Measurements from ENCODE around the gene NLRP13. TPM values are rescaled to one million over a fixed set of nuclear protein-coding genes. Genes with fewer than 3 reads are reported as not detected.
"Not testable (repeated sequence)": the region's sequence is repeated elsewhere in the genome, so short reads cannot be mapped to it uniquely, and the experiment has no call there.

Gene NLRP13
- polyA plus RNA-seq, 1 donor (not counting 4 experiments of a cell fraction or from before 2014, with no cell fraction given): not detected

DNA sequence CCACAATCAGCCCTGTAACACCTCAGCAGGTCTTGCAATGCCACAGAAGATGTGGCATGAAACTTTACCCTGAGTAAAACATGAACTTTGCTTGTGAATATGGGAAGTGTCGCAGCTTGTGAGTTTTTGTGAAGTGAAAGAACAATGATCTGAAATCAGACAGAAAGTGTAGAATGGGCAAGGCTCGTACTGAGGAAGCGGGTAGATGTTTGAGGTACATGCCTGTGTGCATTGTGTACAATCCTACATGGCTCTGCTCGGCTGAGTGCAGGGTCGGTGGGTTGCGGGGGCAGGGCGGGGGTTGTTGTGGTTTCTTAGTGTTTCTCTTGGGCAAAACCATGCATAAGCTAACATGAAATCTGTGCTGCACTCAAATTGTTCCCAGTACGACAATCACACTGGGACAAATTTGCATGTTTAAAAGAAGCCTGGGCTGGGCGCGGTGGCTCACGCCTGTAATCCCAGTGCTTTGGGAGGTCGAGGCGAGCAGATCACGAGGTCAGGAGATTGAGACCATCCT lies 1.1 kb downstream of the NLRP13 start:
- Histone ChIP-seq H3K27ac (ENCODE audit: control insufficient read depth, insufficient read depth, low read length) (no peak overlapping the region), H3K36me3 (ENCODE audit: control insufficient read depth in 2 of 2, extremely low read depth in 1 of 2, insufficient read depth in 2 of 2, low read length in 2 of 2) (no peaks in the 10 kb centered on the region), H3K9me3 (ENCODE audit: control insufficient read depth, low read depth, low read length) (peaks cover 2% of the 10 kb centered on the region), H3K27me3 (ENCODE audit: control insufficient read depth, extremely low read depth, insufficient read depth, low read length) (no peaks in the 10 kb centered on the region), H3K79me2 (ENCODE audit: control insufficient read depth, insufficient read depth, low read length) (no peaks in the 10 kb centered on the region), H2AFZ (ENCODE audit: control insufficient read depth, low read length) (no peak overlapping the region), H4K20me1 (ENCODE audit: control insufficient read depth, extremely low read depth, insufficient read depth, low read length) (no peaks in the 10 kb centered on the region), H3K4me2 (ENCODE audit: control insufficient read depth, extremely low read depth, insufficient read depth, low read depth, low read length) (no peak overlapping the region), H3K9ac (ENCODE audit: control insufficient read depth, extremely low read depth, insufficient read depth, low read length) (no peak overlapping the region), H3K4me3 (ENCODE audit: control insufficient read depth in 2 of 3, extremely low read depth in 1 of 3, insufficient read depth in 2 of 3, low read depth in 1 of 3, low read length in 3 of 3) (no peak overlapping the region), H3K4me1 (ENCODE audit: control insufficient read depth, extremely low read depth, insufficient read depth, low read length) (no peaks in the 10 kb centered on the region), H3K9me1 (ENCODE audit: control insufficient read depth, extremely low read depth, insufficient read depth, low read length) (no peaks in the 10 kb centered on the region)
- DNase-seq (ENCODE audit: low read depth, low spot score) (no peak), FAIRE-seq (no peak)
- dilution Hi-C loops (cut with MboI; ENCODE audit: extremely low pct_ligation_motif_present, low sequenced_read_pairs): no loop called here
- TF ChIP-seq EZH2 (IDR thresholded peaks at IDR 0.05; ENCODE audit: low read length): no peak
- TF ChIP-seq, protein P1, sequence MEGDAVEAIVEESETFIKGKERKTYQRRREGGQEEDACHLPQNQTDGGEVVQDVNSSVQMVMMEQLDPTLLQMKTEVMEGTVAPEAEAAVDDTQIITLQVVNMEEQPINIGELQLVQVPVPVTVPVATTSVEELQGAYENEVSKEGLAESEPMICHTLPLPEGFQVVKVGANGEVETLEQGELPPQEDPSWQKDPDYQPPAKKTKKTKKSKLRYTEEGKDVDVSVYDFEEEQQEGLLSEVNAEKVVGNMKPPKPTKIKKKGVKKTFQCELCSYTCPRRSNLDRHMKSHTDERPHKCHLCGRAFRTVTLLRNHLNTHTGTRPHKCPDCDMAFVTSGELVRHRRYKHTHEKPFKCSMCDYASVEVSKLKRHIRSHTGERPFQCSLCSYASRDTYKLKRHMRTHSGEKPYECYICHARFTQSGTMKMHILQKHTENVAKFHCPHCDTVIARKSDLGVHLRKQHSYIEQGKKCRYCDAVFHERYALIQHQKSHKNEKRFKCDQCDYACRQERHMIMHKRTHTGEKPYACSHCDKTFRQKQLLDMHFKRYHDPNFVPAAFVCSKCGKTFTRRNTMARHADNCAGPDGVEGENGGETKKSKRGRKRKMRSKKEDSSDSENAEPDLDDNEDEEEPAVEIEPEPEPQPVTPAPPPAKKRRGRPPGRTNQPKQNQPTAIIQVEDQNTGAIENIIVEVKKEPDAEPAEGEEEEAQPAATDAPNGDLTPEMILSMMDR (optimal IDR thresholded peaks at IDR 0.05 in 1 of 3, IDR thresholded peaks at IDR 0.05 in 1 of 3, conservative IDR thresholded peaks at IDR 0.05 in 1 of 3; ENCODE audit: extremely low read depth in 1 of 3, insufficient read depth in 2 of 3, low read length in 3 of 3): no peak

DNA sequence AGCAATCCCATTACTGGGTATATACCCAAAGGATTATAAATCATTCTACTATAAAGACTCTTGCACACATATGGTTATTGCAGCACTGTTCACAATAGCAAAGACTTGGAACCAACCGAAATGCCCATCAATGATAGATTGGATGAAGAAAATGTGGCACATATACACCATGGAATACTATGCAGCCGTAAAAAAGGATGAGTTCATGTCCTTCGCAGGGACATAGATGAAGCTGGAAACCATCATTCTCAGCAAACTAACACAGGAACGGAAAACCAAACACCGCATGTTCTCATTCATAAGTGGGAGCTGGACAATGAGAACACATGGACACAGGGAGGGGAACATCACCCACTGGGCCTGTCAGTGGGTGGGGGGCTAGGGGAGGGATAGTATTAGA lies 2.9 kb downstream of the NLRP13 start:
- FAIRE-seq; H3K9ac ChIP-seq (ENCODE audit: control insufficient read depth, extremely low read depth, insufficient read depth, low read length); H3K27ac ChIP-seq (ENCODE audit: control insufficient read depth, insufficient read depth, low read length); dilution Hi-C loops (cut with MboI; ENCODE audit: extremely low pct_ligation_motif_present, low sequenced_read_pairs); H4K20me1 ChIP-seq (ENCODE audit: control insufficient read depth, extremely low read depth, insufficient read depth, low read length); H2AFZ ChIP-seq (ENCODE audit: control insufficient read depth, low read length); DNase-seq (ENCODE audit: low read depth, low spot score); H3K36me3 ChIP-seq (ENCODE audit: control insufficient read depth in 2 of 2, extremely low read depth in 1 of 2, insufficient read depth in 2 of 2, low read length in 2 of 2); H3K27me3 ChIP-seq (ENCODE audit: control insufficient read depth, extremely low read depth, insufficient read depth, low read length); H3K79me2 ChIP-seq (ENCODE audit: control insufficient read depth, insufficient read depth, low read length); H3K9me3 ChIP-seq (ENCODE audit: control insufficient read depth, low read depth, low read length); H3K4me1 ChIP-seq (ENCODE audit: control insufficient read depth, extremely low read depth, insufficient read depth, low read length); H3K4me3 ChIP-seq (ENCODE audit: control insufficient read depth in 2 of 3, extremely low read depth in 1 of 3, insufficient read depth in 2 of 3, low read depth in 1 of 3, low read length in 3 of 3); H3K9me1 ChIP-seq (ENCODE audit: control insufficient read depth, extremely low read depth, insufficient read depth, low read length); H3K4me2 ChIP-seq (ENCODE audit: control insufficient read depth, extremely low read depth, insufficient read depth, low read depth, low read length): not testable (repeated sequence)

DNA sequence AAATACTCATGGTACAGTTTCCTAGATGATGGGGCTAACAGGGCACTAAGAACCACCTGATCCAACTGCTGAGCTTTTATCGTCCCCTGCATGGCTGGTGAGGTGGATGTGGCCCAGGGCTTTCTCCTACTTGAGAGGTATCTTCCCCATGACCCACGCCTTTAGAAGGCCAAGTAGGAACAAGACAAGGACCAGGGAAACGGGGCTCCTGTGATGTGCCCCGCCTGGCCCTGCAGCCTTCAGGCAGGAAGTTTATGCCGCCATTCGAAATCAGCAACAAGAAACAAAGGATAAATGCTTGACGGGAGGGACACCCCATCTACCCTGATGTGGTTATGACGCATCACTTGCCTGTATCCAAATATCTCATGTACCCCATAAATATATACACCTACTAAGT lies 4.1 kb downstream of the NLRP13 start:
- no peak overlapping the region for H2AFZ ChIP-seq (ENCODE audit: control insufficient read depth, low read length)
- H3K27me3 ChIP-seq (ENCODE audit: control insufficient read depth, extremely low read depth, insufficient read depth, low read length): no peaks in the 10 kb centered on the region
- no peaks in the 10 kb centered on the region for H3K79me2 ChIP-seq (ENCODE audit: control insufficient read depth, insufficient read depth, low read length)
- no peaks in the 10 kb centered on the region for H3K4me1 ChIP-seq (ENCODE audit: control insufficient read depth, extremely low read depth, insufficient read depth, low read length)
- no peaks in the 10 kb centered on the region for H3K9me1 ChIP-seq (ENCODE audit: control insufficient read depth, extremely low read depth, insufficient read depth, low read length)
- H3K9me3 ChIP-seq (ENCODE audit: control insufficient read depth, low read depth, low read length): peaks cover 3% of the 10 kb centered on the region
- no peak overlapping the region for H3K27ac ChIP-seq (ENCODE audit: control insufficient read depth, insufficient read depth, low read length)
- no peak overlapping the region for H3K4me2 ChIP-seq (ENCODE audit: control insufficient read depth, extremely low read depth, insufficient read depth, low read depth, low read length)
- H3K36me3 ChIP-seq (ENCODE audit: control insufficient read depth in 2 of 2, extremely low read depth in 1 of 2, insufficient read depth in 2 of 2, low read length in 2 of 2): no peaks in the 10 kb centered on the region
- DNase-seq (ENCODE audit: low read depth, low spot score): no peak
- H4K20me1 ChIP-seq (ENCODE audit: control insufficient read depth, extremely low read depth, insufficient read depth, low read length): no peaks in the 10 kb centered on the region
- H3K9ac ChIP-seq (ENCODE audit: control insufficient read depth, extremely low read depth, insufficient read depth, low read length): no peak overlapping the region
- dilution Hi-C loops (cut with MboI; ENCODE audit: extremely low pct_ligation_motif_present, low sequenced_read_pairs): no loop called here
- no peak overlapping the region for H3K4me3 ChIP-seq (ENCODE audit: control insufficient read depth in 2 of 3, extremely low read depth in 1 of 3, insufficient read depth in 2 of 3, low read depth in 1 of 3, low read length in 3 of 3)
- FAIRE-seq: no peak
- TF ChIP-seq EZH2 (IDR thresholded peaks at IDR 0.05; ENCODE audit: low read length): no peak
- TF ChIP-seq, protein P1 (optimal IDR thresholded peaks at IDR 0.05 in 1 of 3, IDR thresholded peaks at IDR 0.05 in 1 of 3, conservative IDR thresholded peaks at IDR 0.05 in 1 of 3; ENCODE audit: extremely low read depth in 1 of 3, insufficient read depth in 2 of 3, low read length in 3 of 3): no peak

All from keratinocyte (primary cell).